A204.1 (cell line): ENCODE data around the gene USP25.
A peak's percentile ranks its signal among the peaks of the same experiment; 100 is the strongest.

ENCODE experiments used
- FAIRE-seq: peaks from 2 replicates; lab custom pipeline; 2012; peaks lifted over from hg19 to GRCh38; lab: Jason Lieb, UNC

USP25 gene

GRCh38 chr21:15729674-15730483 lies at the start of gene USP25:
USP25 (plus strand) TSS chr21:15729982; CDS start chr21:15730394, 412 bp downstream.
- FAIRE-seq = no peak

GRCh38 chr21:15682186-15682895 lies 47.4 kb upstream of the USP25 start:
- FAIRE-seq = no peak

GRCh38 chr21:15682977-15683376 lies 46.8 kb upstream of the USP25 start:
- no peak for FAIRE-seq

GRCh38 chr21:15686506-15686905 lies 43.3 kb upstream of the USP25 start:
- no peak for FAIRE-seq

GRCh38 chr21:15687208-15687607 lies 42.6 kb upstream of the USP25 start:
- no peak for FAIRE-seq

- no peak for FAIRE-seq
Measured at GRCh38 chr21:15688016-15688415, 41.8 kb upstream of the USP25 start.

GRCh38 chr21:15688809-15689208 lies 41.0 kb upstream of the USP25 start:
- no peak for FAIRE-seq

GRCh38 chr21:15692711-15693110 lies 37.1 kb upstream of the USP25 start:
- no peak for FAIRE-seq

- no peak for FAIRE-seq
Measured at GRCh38 chr21:15695241-15695640, 34.5 kb upstream of the USP25 start.

GRCh38 chr21:15701830-15702229 lies 28.0 kb upstream of the USP25 start:
- FAIRE-seq = no peak

GRCh38 chr21:15703932-15704331 lies 25.9 kb upstream of the USP25 start:
- FAIRE-seq = no peak

GRCh38 chr21:15706696-15707095 lies 23.1 kb upstream of the USP25 start:
- no peak for FAIRE-seq

GRCh38 chr21:15713412-15713811 lies 16.4 kb upstream of the USP25 start:
- no peak for FAIRE-seq

- no peak for FAIRE-seq
Measured at GRCh38 chr21:15718711-15719110, 11.1 kb upstream of the USP25 start.

- no peak for FAIRE-seq
Measured at GRCh38 chr21:15719976-15720375, 9.8 kb upstream of the USP25 start.

- FAIRE-seq = no peak
Measured at GRCh38 chr21:15722591-15723324, 7.0 kb upstream of the USP25 start.

GRCh38 chr21:15725949-15726348 lies 3.8 kb upstream of the USP25 start:
- FAIRE-seq = no peak

- no peak for FAIRE-seq
Measured at GRCh38 chr21:15728046-15728445, 1.7 kb upstream of the USP25 start.

- FAIRE-seq = no peak
Measured at GRCh38 chr21:15729346-15729673, 472 bp upstream of the USP25 start.

GRCh38 chr21:15730484-15731242 lies 881 bp downstream of the USP25 start:
- peak; percentile 16 for FAIRE-seq

- FAIRE-seq = no peak
Measured at GRCh38 chr21:15731243-15731613, 1.4 kb downstream of the USP25 start.

GRCh38 chr21:15732290-15732995 lies 2.7 kb downstream of the USP25 start:
- FAIRE-seq = peak; percentile 83
